H1 (cell line): Measurements from ENCODE around the gene ZNF565. TPM values are rescaled to one million over a fixed set of nuclear protein-coding genes. Genes with fewer than 3 reads are reported as not detected.

Experiments
- CTCF ChIA-PET: fragments of 300-600 bp; sonication (Branson Sonifier 250); formaldehyde crosslinking; loops from one replicate; lab custom pipeline; 2021; ENCODE audit not compliant: partially characterized antibody; lab: Charles Lee
- POLR2A ChIA-PET: fragments of 300-600 bp; sonication (Branson Sonifier 250); formaldehyde crosslinking; loops from one replicate; lab custom pipeline; 2021; ENCODE audit warnings: inconsistent platforms; ENCODE audit not compliant: partially characterized antibody; lab: Charles Lee
- DNase-seq, 2 experiments: peaks; one replicate each; pipeline versions ENCODE4 v3.0.0 to v3.0.0-alpha.2; 2010 to 2022; ENCODE audit warnings: low spot score in 2 of 2, low read depth in 1 of 2, mixed read lengths in 1 of 2
- FAIRE-seq: peaks from 2 replicates; lab custom pipeline; 2011; peaks lifted over from hg19 to GRCh38; lab: Jason Lieb, UNC
- H2AFZ ChIP-seq: 2 replicates; pipeline ENCODE4 v1.8.1; 2012; ENCODE audit warnings: low read length, inconsistent platforms
- H2AK5ac ChIP-seq: 2 replicates; pipeline ENCODE4 v1.6.1; 2013; ENCODE audit warnings: low read depth, low read length
- H2BK120ac ChIP-seq: replicated peaks from 2 replicates; pipeline ENCODE3; 2013; ENCODE audit warnings: low read depth, low read length, inconsistent platforms
- H2BK12ac ChIP-seq: 2 replicates; pipeline ENCODE4 v1.6.1; 2013; ENCODE audit warnings: low read depth, low read length
- H2BK15ac ChIP-seq: 2 replicates; pipeline ENCODE4 v1.6.1; 2013; ENCODE audit warnings: low read length
- H2BK20ac ChIP-seq: 2 replicates; pipeline ENCODE4 v1.6.1; 2013; ENCODE audit warnings: low read length
- H2BK5ac ChIP-seq: 2 replicates; pipeline ENCODE4 v1.6.1; 2013; ENCODE audit warnings: low read depth, low read length
- H3K14ac ChIP-seq: 2 replicates; pipeline ENCODE4 v1.6.1; 2013; ENCODE audit warnings: inconsistent platforms; ENCODE audit not compliant: insufficient read length
- H3K18ac ChIP-seq: 2 replicates; pipeline ENCODE4 v1.6.1; 2013; ENCODE audit warnings: low read length; ENCODE audit errors: extremely low read depth
- H3K23ac ChIP-seq: 2 replicates; pipeline ENCODE4 v1.6.1; 2013; ENCODE audit warnings: inconsistent platforms; ENCODE audit not compliant: insufficient read length
- H3K23me2 ChIP-seq: 2 replicates; pipeline ENCODE4 v1.6.1; 2013; ENCODE audit warnings: low read depth, low read length
- H3K27ac ChIP-seq: 2 replicates; pipeline ENCODE4 v1.6.1; 2011; ENCODE audit warnings: low read depth, low read length, inconsistent platforms
- H3K27me3 ChIP-seq, 4 experiments: replicated peaks in 1 of 4; 1 replicate in 1 of 4; 2 replicates in 3 of 4; pipeline versions ENCODE4 v1.6.1 to v1.8.1; 2011 to 2013; ENCODE audit warnings: low read length in 3 of 4, mild to moderate bottlenecking in 3 of 4, inconsistent platforms in 2 of 4, mixed read lengths in 2 of 4, moderate library complexity in 1 of 4; ENCODE audit not compliant: control insufficient read depth in 3 of 4, insufficient read depth in 3 of 4; ENCODE audit errors: extremely low read depth in 1 of 4
- H3K36me3 ChIP-seq, 4 experiments: 2 replicates each; pipeline versions ENCODE4 v1.6.1 to v1.8.1; 2011 to 2013; ENCODE audit warnings: mild to moderate bottlenecking in 4 of 4, low read length in 3 of 4, moderate library complexity in 2 of 4, control low read depth in 1 of 4, inconsistent platforms in 1 of 4; ENCODE audit not compliant: insufficient read depth in 4 of 4, control insufficient read depth in 2 of 4
- H3K4ac ChIP-seq: replicated peaks from 2 replicates; pipeline ENCODE3; 2013; ENCODE audit warnings: low read length, low read depth, mixed read lengths, inconsistent platforms; ENCODE audit not compliant: insufficient read length
- H3K4me1 ChIP-seq, 4 experiments: replicated peaks in 1 of 4; 1 replicate in 1 of 4; 2 replicates in 3 of 4; pipeline versions ENCODE4 v1.6.1 to v1.8.1; 2011 to 2013; ENCODE audit warnings: low read length in 3 of 4, inconsistent platforms in 2 of 4, mixed read lengths in 1 of 4; ENCODE audit not compliant: insufficient read depth in 4 of 4, control insufficient read depth in 3 of 4
- H3K4me2 ChIP-seq, 2 experiments: 2 replicates each; pipeline versions ENCODE4 v1.6.1 to v1.8.1; 2011 to 2013; ENCODE audit warnings: low read depth in 2 of 2, low read length in 2 of 2, control low read depth in 1 of 2, inconsistent platforms in 1 of 2, mild to moderate bottlenecking in 1 of 2; ENCODE audit not compliant: insufficient read depth in 1 of 2
- H3K4me3 ChIP-seq, 4 experiments: fragments of 200-600, 300-600 bp in 1 of 4; sonication (generic), shearing (Covaris generic), sonication (Bioruptor Twin) in 1 of 4; 2 replicates each; pipeline versions ENCODE4 v1.5.1 to v1.8.1; 2011 to 2016; ENCODE audit warnings: low read length in 4 of 4, low read depth in 3 of 4, control low read depth in 2 of 4, inconsistent platforms in 2 of 4, mild to moderate bottlenecking in 2 of 4, mixed read lengths in 1 of 4, moderate library complexity in 1 of 4; ENCODE audit not compliant: insufficient read depth in 2 of 4; ENCODE audit errors: extremely low read depth in 1 of 4
- H3K56ac ChIP-seq: replicated peaks from 2 replicates; pipeline ENCODE3; 2013; ENCODE audit warnings: low read depth, mild to moderate bottlenecking, mixed read lengths, low read length, inconsistent platforms; ENCODE audit not compliant: insufficient read length
- H3K79me1 ChIP-seq: 2 replicates; pipeline ENCODE4 v1.6.1; 2013; ENCODE audit warnings: low read depth, low read length, control low read depth
- H3K79me2 ChIP-seq, 2 experiments: 2 replicates each; pipeline versions ENCODE4 v1.6.1 to v1.8.1; 2012 to 2013; ENCODE audit warnings: low read length in 2 of 2, mild to moderate bottlenecking in 2 of 2, inconsistent platforms in 1 of 2; ENCODE audit not compliant: insufficient read depth in 2 of 2, control insufficient read depth in 1 of 2
- H3K9ac ChIP-seq, 4 experiments: replicated peaks in 1 of 4; 1 replicate in 1 of 4; 2 replicates in 3 of 4; pipeline versions ENCODE4 v1.6.1 to v1.8.1; 2011 to 2013; ENCODE audit warnings: low read depth in 3 of 4, low read length in 3 of 4, control low read depth in 2 of 4, mild to moderate bottlenecking in 2 of 4, moderate library complexity in 2 of 4, inconsistent platforms in 1 of 4; ENCODE audit errors: extremely low read depth in 1 of 4
- H3K9me3 ChIP-seq, 2 experiments: 2 replicates each; pipeline versions ENCODE4 v1.6.1 to v1.8.1; 2012 to 2013; ENCODE audit warnings: mild to moderate bottlenecking in 2 of 2, moderate library complexity in 2 of 2, control low read depth in 1 of 2, inconsistent platforms in 1 of 2, low read depth in 1 of 2, low read length in 1 of 2, mixed read lengths in 1 of 2; ENCODE audit not compliant: insufficient read depth in 2 of 2
- H4K20me1 ChIP-seq, 2 experiments: replicated peaks in 1 of 2; 2 replicates each; pipeline versions ENCODE3 to v1.8.1; 2011 to 2013; ENCODE audit warnings: inconsistent platforms in 2 of 2, low read length in 2 of 2, mild to moderate bottlenecking in 1 of 2; ENCODE audit not compliant: insufficient read depth in 2 of 2, control insufficient read depth in 1 of 2
- H4K5ac ChIP-seq: 2 replicates; pipeline ENCODE4 v1.6.1; 2013; ENCODE audit warnings: low read length, low read depth, mixed read lengths, inconsistent platforms; ENCODE audit not compliant: insufficient read length
- H4K8ac ChIP-seq: 2 replicates; pipeline ENCODE4 v1.8.0; 2013; ENCODE audit warnings: mild to moderate bottlenecking, moderate library complexity, low read length, inconsistent platforms; ENCODE audit not compliant: insufficient read depth; ENCODE audit errors: extremely low read depth
- H4K91ac ChIP-seq: replicated peaks from 2 replicates; pipeline ENCODE3; 2013; ENCODE audit warnings: low read length, mixed read lengths, inconsistent platforms; ENCODE audit not compliant: insufficient read length
- ASH2L ChIP-seq: fragments of 200-600, 300-600 bp; sonication (generic); IDR thresholded peaks from one replicate; pipeline ENCODE4 v1.7.1; 2017; ENCODE audit warnings: low read length
- CBX5 ChIP-seq: fragments of 300-800, 300-1000 bp; sonication (generic); IDR thresholded peaks from 2 replicates; pipeline ENCODE4 v1.7.1; 2016; ENCODE audit warnings: antibody characterized with exemption, low read length, low read depth
- CTBP2 ChIP-seq: IDR thresholded peaks from 2 replicates; pipeline ENCODE4 v1.7.0; 2011; ENCODE audit warnings: borderline replicate concordance, mild to moderate bottlenecking, moderate library complexity, mixed read lengths, low read length; ENCODE audit not compliant: insufficient read depth, insufficient read length
- EZH2 ChIP-seq: fragments of 200-600 bp; sonication (generic); IDR thresholded peaks from 2 replicates; pipeline ENCODE4 v1.7.1; 2012; ENCODE audit warnings: low read depth, mild to moderate bottlenecking, moderate library complexity, low read length, inconsistent platforms; ENCODE audit not compliant: severe bottlenecking
- HDAC2 ChIP-seq, 2 experiments: fragments of 300-600 bp in 1 of 2; sonication (generic) in 1 of 2; IDR thresholded peaks; 2 replicates each; pipeline ENCODE4 v1.6.1; 2011 to 2012; ENCODE audit warnings: low read depth in 2 of 2, low read length in 2 of 2, mild to moderate bottlenecking in 2 of 2, moderate library complexity in 2 of 2, borderline replicate concordance in 1 of 2, inconsistent platforms in 1 of 2
- POLR2AphosphoS5 ChIP-seq: IDR thresholded peaks from 2 replicates; pipeline ENCODE4 v1.6.1; 2011; ENCODE audit warnings: low read depth, low read length
- POU5F1 ChIP-seq: IDR thresholded peaks from 2 replicates; pipeline ENCODE4 v1.6.1; 2011; ENCODE audit warnings: low read depth, mild to moderate bottlenecking, low read length, moderate library complexity
- RFX5 ChIP-seq: IDR thresholded peaks from 2 replicates; pipeline ENCODE4 v1.6.1; 2011; ENCODE audit warnings: low read depth, low read length, improper control_type of control experiment, borderline replicate concordance
- SP4 ChIP-seq: IDR thresholded peaks from 2 replicates; pipeline ENCODE4 v1.6.1; 2012; ENCODE audit warnings: low read length, inconsistent platforms
- YY1 ChIP-seq: IDR thresholded peaks from 2 replicates; pipeline ENCODE4 v1.6.1; 2011; ENCODE audit warnings: low read depth, mild to moderate bottlenecking, low read length
- WGBS, 2 experiments: shearing (Covaris generic) in 1 of 2; methylation state at CpG; one replicate each; pipeline versions ENCODE4 v1.1.6 to v1.1.7; 2013 to 2015; ENCODE audit warnings: low lambda C conversion rate in 2 of 2, mixed read lengths in 2 of 2, inconsistent platforms in 1 of 2, low coverage in 1 of 2, missing lambda C conversion rate in 1 of 2; ENCODE audit not compliant: insufficient replicate concordance in 2 of 2, insufficient coverage in 1 of 2, insufficient read length in 1 of 2; ENCODE audit errors: extremely low coverage in 1 of 2, missing lambda C conversion rate in 1 of 2; 5-methylcytosine and 5-hydroxymethylcytosine counted together
- polyA plus RNA-seq, 7 experiments: library from polyadenylated mRNA; depleted of rRNA in 3 of 7; stranded (reverse) in 5 of 7; unstranded in 2 of 7; fragments of >200 nt in 5 of 7; fragments of 200-250 nt in 2 of 7; gene quantifications; 1 replicate in 5 of 7; 2 replicates in 1 of 7; 4 replicates in 1 of 7; pipeline versions ENCODE4 v1.2.1 to v1.2.3, GENCODE V29; 2011 to 2013; ENCODE audit warnings: missing spikeins in 2 of 7, mixed read lengths in 2 of 7
- total RNA-seq: library from RNA; stranded (reverse); fragmentation: NEBNext Ultra II Directional; extraction: Animal tissue kit (Norgen Biotek cat#: 25700); gene quantifications from 2 replicates; pipeline ENCODE4 v1.2.1, GENCODE V29; 2021

ZNF565 gene
- total and polyA plus RNA-seq, 2 of the 8 experiments (the other 6 are each of a cell fraction or from before 2014, with no cell fraction given), result 0.89 to 3.1 TPM

GRCh38 chr19:36139473-36140303, 74.8 kb downstream of the ZNF565 start, which contains the start of gene CAPNS1:
CAPNS1 (plus strand) TSS chr19:36140066; CDS start chr19:36141012, 946 bp downstream.
- H2BK5ac ChIP-seq, result peak within 1 kb of the TSS; percentile 90; the same call in 1 of the 2 replicates
- DNase-seq, result peak; percentile 91 to 98
- peaks cover 0 to 12% of the 10 kb centered on the region in 2 experiments; a peak in 1 of 4 replicates for H3K79me2 ChIP-seq
- H2BK15ac ChIP-seq, result 0 out of 2 replicates have a peak within 1 kb of the TSS, but pooled peaks have one; percentile 65
- peak within 1 kb of the TSS; percentile 85 for H4K5ac ChIP-seq
- H3K36me3 ChIP-seq, result peaks cover 6 to 17% (median 14%) of the 10 kb centered on the region in 4 experiments
- H3K9me3 ChIP-seq, result no peaks in the 10 kb centered on the region
- H2BK120ac ChIP-seq, result peak within 1 kb of the TSS; percentile 63
- no peak for FAIRE-seq
- POLR2A ChIA-PET, result interaction anchor here (0.6 to 2.0 kb wide), 13 partner anchors 10 to 1260 kb away, joined by 3 to 13 read pairs (median 4); partner anchors contain the start of genes THAP8, WDR62, ZNF146 and ZNF565
- peaks cover 0 to 3% of the 10 kb centered on the region in 2 experiments for H4K20me1 ChIP-seq
- H3K18ac ChIP-seq, result peak within 1 kb of the TSS; percentile 90
- H4K91ac ChIP-seq, result peak within 1 kb of the TSS; percentile 88
- H3K14ac ChIP-seq, result no peak within 1 kb of the TSS
- peaks cover 3% of the 10 kb centered on the region for H3K79me1 ChIP-seq
- no peak within 1 kb of the TSS for H2AK5ac ChIP-seq
- WGBS, 2 experiments, result 5% methylated on average over 30 of the region's 75 CpGs; no CpG with 5 or more reads in 1 of the 2 experiments
- peaks cover 13% of the 10 kb centered on the region; the same call in 1 of the 2 replicates for H3K23me2 ChIP-seq
- H2BK12ac ChIP-seq, result 0 out of 2 replicates have a peak within 1 kb of the TSS, but pooled peaks have one; percentile 63
- H3K4me2 ChIP-seq, result peak within 1 kb of the TSS; percentile 78 to 96
- H4K8ac ChIP-seq, result peak within 1 kb of the TSS; percentile 75
- H3K56ac ChIP-seq, result peak within 1 kb of the TSS; percentile 79
- CTCF ChIA-PET, result interaction anchor here (1.0 to 2.7 kb wide), 6 partner anchors 11 to 33 kb away, joined by 3 to 18 read pairs (median 4); no protein-coding TSS in a partner anchor
- H2AFZ ChIP-seq, result peak within 1 kb of the TSS; percentile 23; the same call in 1 of the 2 replicates
- peaks cover 0 to 6% (median 5%) of the 10 kb centered on the region in 4 experiments; a peak in 3 of 7 replicates for H3K4me1 ChIP-seq
- peak within 1 kb of the TSS; percentile 89 to 98 (median 97) for H3K4me3 ChIP-seq
- H3K9ac ChIP-seq, result peak within 1 kb of the TSS; percentile 71 to 83 (median 76)
- no peak within 1 kb of the TSS for H3K23ac ChIP-seq
- H2BK20ac ChIP-seq, result no peak within 1 kb of the TSS
- H3K27me3 ChIP-seq, result no peaks in the 10 kb centered on the region
- H3K27ac ChIP-seq, result peak within 1 kb of the TSS; percentile 36; the same call in 1 of the 2 replicates
- peak within 1 kb of the TSS; percentile 84 for H3K4ac ChIP-seq
- no peak for TF ChIP-seq YY1
- no peak for TF ChIP-seq CTBP2
- TF ChIP-seq EZH2, result no peak
- no peak for TF ChIP-seq POU5F1
- TF ChIP-seq ASH2L, result peak; percentile 78
- no peak for TF ChIP-seq SP4
- TF ChIP-seq RFX5, result no peak
- TF ChIP-seq POLR2AphosphoS5, result no peak; the same call in 1 of the 2 replicates
- TF ChIP-seq CBX5, result no peak
- TF ChIP-seq HDAC2 (IDR thresholded peaks at IDR 0.05; ENCODE audit: borderline replicate concordance in 1 of 2, low read depth in 2 of 2, low read length in 2 of 2), result no peak; a peak in 1 of 4 replicates
